Measurements from ENCODE around the gene SH3PXD2B.

DNA sequence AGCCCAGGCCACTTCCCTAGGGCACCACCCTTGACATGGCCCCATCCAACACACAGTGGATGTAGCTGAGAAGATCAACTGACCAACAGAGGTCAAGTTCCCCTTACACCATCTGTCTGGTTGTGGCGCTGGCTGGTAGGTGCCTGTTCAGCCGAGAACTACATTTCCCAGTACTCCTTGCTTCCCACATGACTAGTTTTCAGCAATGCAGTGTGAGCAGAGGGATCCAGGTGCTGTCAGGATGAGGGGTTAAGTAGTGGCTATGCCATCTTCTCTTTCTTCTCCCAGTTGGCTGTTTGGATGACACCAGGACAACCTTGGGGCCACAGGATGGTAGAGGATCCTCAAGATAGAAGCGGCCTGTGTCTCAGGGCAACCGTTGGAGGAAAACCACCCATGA is 48.6 kb upstream of the SH3PXD2B start:
- TF ChIP-seq, protein P1, sequence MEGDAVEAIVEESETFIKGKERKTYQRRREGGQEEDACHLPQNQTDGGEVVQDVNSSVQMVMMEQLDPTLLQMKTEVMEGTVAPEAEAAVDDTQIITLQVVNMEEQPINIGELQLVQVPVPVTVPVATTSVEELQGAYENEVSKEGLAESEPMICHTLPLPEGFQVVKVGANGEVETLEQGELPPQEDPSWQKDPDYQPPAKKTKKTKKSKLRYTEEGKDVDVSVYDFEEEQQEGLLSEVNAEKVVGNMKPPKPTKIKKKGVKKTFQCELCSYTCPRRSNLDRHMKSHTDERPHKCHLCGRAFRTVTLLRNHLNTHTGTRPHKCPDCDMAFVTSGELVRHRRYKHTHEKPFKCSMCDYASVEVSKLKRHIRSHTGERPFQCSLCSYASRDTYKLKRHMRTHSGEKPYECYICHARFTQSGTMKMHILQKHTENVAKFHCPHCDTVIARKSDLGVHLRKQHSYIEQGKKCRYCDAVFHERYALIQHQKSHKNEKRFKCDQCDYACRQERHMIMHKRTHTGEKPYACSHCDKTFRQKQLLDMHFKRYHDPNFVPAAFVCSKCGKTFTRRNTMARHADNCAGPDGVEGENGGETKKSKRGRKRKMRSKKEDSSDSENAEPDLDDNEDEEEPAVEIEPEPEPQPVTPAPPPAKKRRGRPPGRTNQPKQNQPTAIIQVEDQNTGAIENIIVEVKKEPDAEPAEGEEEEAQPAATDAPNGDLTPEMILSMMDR (IDR thresholded peaks at IDR 0.05) = no peak
- no peak for TF ChIP-seq ZFX (IDR thresholded peaks at IDR 0.05; ENCODE audit: borderline replicate concordance)

All from 22Rv1 (cell line).